ENCODE results near the gene OR6C74. TPM values are rescaled to one million over a fixed set of nuclear protein-coding genes. Genes with fewer than 3 reads are reported as not detected.

The OR6C74 gene
- total RNA-seq, 1 donor from 2014 or later, result not detected

DNA sequence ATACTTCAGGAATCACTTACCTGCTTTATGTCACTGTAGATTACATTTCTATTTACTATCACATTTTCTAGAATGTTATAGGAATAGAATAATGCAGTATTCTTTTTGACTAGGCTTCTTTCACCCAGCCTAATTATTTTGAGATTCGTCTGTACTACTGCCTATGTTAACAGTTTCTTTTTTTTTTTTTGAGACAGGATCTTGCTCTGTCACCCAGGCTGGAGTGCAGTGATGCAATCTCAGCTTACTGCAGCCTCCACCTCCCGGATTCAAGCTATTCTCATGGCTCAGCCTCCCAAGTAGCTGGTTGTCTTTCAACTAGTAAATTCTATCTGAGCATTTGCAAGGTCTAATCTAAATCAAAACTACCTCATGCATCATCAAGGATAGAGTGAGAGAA lies 45.6 kb downstream of the OR6C74 start:
- Mint-ChIP-seq H3K4me1 (ENCODE audit: unreplicated experiment) (no peaks in the 10 kb centered on the region), H3K36me3 (ENCODE audit: low read depth, unreplicated experiment) (no peaks in the 10 kb centered on the region), H3K27ac (ENCODE audit: unreplicated experiment) (no peak overlapping the region), H3K27me3 (ENCODE audit: unreplicated experiment) (no peaks in the 10 kb centered on the region), H3K9me3 (ENCODE audit: unreplicated experiment) (no peaks in the 10 kb centered on the region), H3K4me3 (ENCODE audit: unreplicated experiment) (no peak overlapping the region)
- no peak for DNase-seq (ENCODE audit: low spot score)
- TF ChIP-seq, protein P1, sequence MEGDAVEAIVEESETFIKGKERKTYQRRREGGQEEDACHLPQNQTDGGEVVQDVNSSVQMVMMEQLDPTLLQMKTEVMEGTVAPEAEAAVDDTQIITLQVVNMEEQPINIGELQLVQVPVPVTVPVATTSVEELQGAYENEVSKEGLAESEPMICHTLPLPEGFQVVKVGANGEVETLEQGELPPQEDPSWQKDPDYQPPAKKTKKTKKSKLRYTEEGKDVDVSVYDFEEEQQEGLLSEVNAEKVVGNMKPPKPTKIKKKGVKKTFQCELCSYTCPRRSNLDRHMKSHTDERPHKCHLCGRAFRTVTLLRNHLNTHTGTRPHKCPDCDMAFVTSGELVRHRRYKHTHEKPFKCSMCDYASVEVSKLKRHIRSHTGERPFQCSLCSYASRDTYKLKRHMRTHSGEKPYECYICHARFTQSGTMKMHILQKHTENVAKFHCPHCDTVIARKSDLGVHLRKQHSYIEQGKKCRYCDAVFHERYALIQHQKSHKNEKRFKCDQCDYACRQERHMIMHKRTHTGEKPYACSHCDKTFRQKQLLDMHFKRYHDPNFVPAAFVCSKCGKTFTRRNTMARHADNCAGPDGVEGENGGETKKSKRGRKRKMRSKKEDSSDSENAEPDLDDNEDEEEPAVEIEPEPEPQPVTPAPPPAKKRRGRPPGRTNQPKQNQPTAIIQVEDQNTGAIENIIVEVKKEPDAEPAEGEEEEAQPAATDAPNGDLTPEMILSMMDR (IDR thresholded peaks at IDR 0.05; ENCODE audit: unreplicated experiment), result no peak

Other genes starting within 250 kb of the OR6C74 start
- gene NEUROD4, start 224.6 kb upstream of the OR6C74 start, total RNA-seq (ENCODE audit: unreplicated experiment), result not detected
- gene OR9K2, start 118.2 kb upstream of the OR6C74 start, total RNA-seq (ENCODE audit: unreplicated experiment), result not detected
- not detected for gene OR10A7, start 23.6 kb upstream of the OR6C74 start, total RNA-seq (ENCODE audit: unreplicated experiment)
- gene OR6C6, start 52.0 kb downstream of the OR6C74 start, total RNA-seq (ENCODE audit: unreplicated experiment), result not detected
- gene OR6C1, start 69.7 kb downstream of the OR6C74 start, total RNA-seq (ENCODE audit: unreplicated experiment), result not detected
- not detected for gene OR6C3, start 86.1 kb downstream of the OR6C74 start, total RNA-seq (ENCODE audit: unreplicated experiment)
- gene OR6C75, start 118.4 kb downstream of the OR6C74 start, total RNA-seq (ENCODE audit: unreplicated experiment), result not detected
- gene OR6C65, start 155.9 kb downstream of the OR6C74 start, total RNA-seq (ENCODE audit: unreplicated experiment), result not detected
- gene OR6C76, start 181.6 kb downstream of the OR6C74 start, total RNA-seq (ENCODE audit: unreplicated experiment), result not detected
- not detected for gene OR6C2, start 199.5 kb downstream of the OR6C74 start, total RNA-seq (ENCODE audit: unreplicated experiment)
- not detected for gene OR6C70, start 225.5 kb downstream of the OR6C74 start, total RNA-seq (ENCODE audit: unreplicated experiment)
- gene OR6C68, start 247.8 kb downstream of the OR6C74 start, total RNA-seq (ENCODE audit: unreplicated experiment), result not detected

Data from endothelial cell (in vitro differentiated cells).